ENCODE results near the gene AKAP7.
A peak's percentile ranks its signal among the peaks of the same experiment; 100 is the strongest.

AKAP7 gene

DNA sequence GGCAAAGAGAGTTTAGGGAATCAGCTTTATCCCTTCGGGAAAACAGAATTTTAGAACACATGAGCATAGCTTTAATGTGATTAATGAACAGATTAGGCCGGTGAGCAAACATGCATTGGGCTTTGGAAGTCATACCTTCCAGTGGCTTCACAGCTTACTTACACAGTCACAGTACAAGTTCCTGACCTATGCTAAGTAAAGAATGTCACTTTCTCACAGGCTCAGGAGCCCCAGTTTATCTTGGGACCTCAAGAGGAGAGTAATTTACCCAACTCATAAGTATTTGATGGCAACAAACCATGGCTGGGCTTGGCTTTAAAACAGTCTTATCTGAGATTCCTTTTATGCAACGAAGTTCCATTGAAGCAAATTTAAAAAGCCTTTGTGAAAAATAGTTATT is 195.9 kb downstream of the AKAP7 start:
- peak overlapping the region; percentile 21 for H3K9ac ChIP-seq (ENCODE audit: insufficient read length, low read depth)
- H3K9me3 ChIP-seq (ENCODE audit: insufficient read depth, low read length): no peaks in the 10 kb centered on the region
- no peaks in the 10 kb centered on the region for H3K4me1 ChIP-seq (ENCODE audit: insufficient read depth, insufficient read length)
- TF ChIP-seq YY1 (IDR thresholded peaks at IDR 0.05; ENCODE audit: insufficient read depth, insufficient read length) (no peak), ZNF274 (IDR thresholded peaks at IDR 0.05; ENCODE audit: low read depth, low read length) (no peak), SUZ12 (IDR thresholded peaks at IDR 0.05; ENCODE audit: extremely low read depth, insufficient read depth, insufficient read length) (no peak)
- DNase-seq (ENCODE audit: low read depth, low spot score): no peak
- H3K27me3 ChIP-seq (ENCODE audit: insufficient read depth, insufficient read length): no peaks in the 10 kb centered on the region
- peaks cover 6% of the 10 kb centered on the region for H3K36me3 ChIP-seq (ENCODE audit: insufficient read depth, insufficient read length, low read length)
- no peak overlapping the region for H3K4me3 ChIP-seq (ENCODE audit: insufficient read length, low read depth)

DNA sequence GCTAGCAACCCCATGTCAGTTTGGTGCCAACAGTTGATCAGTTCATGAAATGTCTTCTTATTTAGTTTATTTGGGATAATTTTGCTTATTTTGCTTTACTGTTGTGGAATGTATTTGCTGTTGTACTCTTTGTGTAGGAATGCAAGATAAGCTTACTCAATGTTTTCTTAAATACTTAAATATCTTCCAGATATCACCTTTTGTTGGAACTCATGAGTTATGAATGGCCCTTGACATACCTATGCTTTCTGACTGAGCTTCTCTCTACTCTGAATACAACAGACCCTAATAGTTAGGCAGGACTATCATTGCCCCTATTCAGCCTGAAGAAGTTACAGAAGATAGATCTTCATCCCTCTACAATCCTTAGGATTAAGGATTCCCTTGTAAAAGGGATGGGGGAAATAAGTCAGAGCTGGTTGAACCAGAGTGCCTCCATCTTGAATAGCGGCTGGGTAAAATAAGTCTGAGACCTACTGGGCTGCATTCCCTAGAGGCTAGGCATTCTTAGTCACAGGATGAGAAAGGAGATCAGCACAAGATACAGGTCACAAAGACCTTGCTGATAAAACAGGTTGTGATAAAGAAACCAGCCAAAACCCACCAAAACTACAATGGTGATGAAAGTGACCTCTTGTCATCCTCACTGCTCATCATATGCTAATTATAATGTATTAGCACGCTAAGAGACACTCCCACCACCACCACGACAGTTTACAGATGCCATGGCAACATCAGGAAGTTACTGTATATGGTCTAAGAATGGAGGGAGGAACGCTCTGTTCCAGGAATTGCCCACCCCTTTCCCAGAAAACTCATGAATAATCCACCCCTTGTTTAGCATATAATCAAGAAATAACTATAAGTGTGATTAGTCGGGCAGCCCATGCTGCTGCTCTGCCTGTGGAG is 196.9 kb downstream of the AKAP7 start:
- H3K9ac ChIP-seq (ENCODE audit: insufficient read length, low read depth): no peak overlapping the region
- no peaks in the 10 kb centered on the region for H3K27me3 ChIP-seq (ENCODE audit: insufficient read depth, insufficient read length)
- H3K36me3 ChIP-seq (ENCODE audit: insufficient read depth, insufficient read length, low read length): peaks cover 6% of the 10 kb centered on the region
- H3K9me3 ChIP-seq (ENCODE audit: insufficient read depth, low read length): no peaks in the 10 kb centered on the region
- TF ChIP-seq ZNF274 (IDR thresholded peaks at IDR 0.05; ENCODE audit: low read depth, low read length): no peak
- TF ChIP-seq YY1 (IDR thresholded peaks at IDR 0.05; ENCODE audit: insufficient read depth, insufficient read length): no peak
- no peak for TF ChIP-seq SUZ12 (IDR thresholded peaks at IDR 0.05; ENCODE audit: extremely low read depth, insufficient read depth, insufficient read length)
- no peaks in the 10 kb centered on the region for H3K4me1 ChIP-seq (ENCODE audit: insufficient read depth, insufficient read length)
- no peak for DNase-seq (ENCODE audit: low read depth, low spot score)
- H3K4me3 ChIP-seq (ENCODE audit: insufficient read length, low read depth): no peak overlapping the region
